ENCODE results near the gene UNK.

DNA sequence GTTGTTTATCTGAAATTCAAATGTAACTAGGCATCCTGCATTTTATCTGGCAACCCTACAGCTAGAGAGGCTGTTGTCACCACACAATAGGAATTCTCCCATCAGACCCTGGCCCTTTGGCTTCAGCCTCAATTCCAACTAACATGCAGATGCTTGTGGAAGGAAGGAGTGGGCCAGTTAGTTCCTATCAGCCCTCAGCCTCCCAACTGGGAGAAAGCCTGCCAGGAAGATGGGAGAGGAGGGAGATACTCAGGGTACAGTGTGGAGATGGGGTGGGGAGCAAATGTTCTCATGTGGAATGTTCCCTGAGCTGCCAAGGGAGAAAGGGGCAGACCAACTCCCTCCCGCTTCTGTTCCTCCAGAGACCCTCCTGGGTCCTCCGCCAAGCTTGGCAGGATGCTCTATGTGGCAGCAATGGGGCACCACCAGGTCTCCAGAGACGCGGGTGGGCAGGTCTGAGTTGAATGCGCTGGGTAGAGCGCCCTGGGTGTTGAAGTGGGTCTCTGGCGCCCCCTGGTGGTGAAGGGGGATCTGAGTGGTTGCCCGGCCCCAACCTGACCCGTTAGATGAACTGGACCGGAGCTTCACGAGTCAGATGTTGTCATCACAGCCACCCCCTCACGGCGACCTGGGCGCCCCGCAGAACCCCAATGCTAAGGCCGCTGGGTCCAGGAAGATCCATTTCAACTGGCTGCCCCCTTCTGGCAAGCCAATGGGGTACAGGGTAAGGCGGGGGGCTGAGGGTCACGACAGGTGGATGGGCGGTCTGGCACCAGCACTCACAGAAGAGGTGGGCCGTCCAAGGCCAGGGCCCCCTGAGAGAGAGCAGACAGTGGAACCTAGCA, 34.8 kb upstream of the UNK start:
- TF ChIP-seq, protein P1, sequence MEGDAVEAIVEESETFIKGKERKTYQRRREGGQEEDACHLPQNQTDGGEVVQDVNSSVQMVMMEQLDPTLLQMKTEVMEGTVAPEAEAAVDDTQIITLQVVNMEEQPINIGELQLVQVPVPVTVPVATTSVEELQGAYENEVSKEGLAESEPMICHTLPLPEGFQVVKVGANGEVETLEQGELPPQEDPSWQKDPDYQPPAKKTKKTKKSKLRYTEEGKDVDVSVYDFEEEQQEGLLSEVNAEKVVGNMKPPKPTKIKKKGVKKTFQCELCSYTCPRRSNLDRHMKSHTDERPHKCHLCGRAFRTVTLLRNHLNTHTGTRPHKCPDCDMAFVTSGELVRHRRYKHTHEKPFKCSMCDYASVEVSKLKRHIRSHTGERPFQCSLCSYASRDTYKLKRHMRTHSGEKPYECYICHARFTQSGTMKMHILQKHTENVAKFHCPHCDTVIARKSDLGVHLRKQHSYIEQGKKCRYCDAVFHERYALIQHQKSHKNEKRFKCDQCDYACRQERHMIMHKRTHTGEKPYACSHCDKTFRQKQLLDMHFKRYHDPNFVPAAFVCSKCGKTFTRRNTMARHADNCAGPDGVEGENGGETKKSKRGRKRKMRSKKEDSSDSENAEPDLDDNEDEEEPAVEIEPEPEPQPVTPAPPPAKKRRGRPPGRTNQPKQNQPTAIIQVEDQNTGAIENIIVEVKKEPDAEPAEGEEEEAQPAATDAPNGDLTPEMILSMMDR (IDR thresholded peaks at IDR 0.05): peak; percentile 72 to 98 (median 88)
- TF ChIP-seq POLR2A (IDR thresholded peaks at IDR 0.05): no peak
